Ishikawa (cell line): ENCODE data around the gene EHD1.

Experiments
- RAD21 ChIP-seq: IDR thresholded peaks from 2 replicates; pipeline ENCODE4 v1.6.1; 2012; ENCODE audit warnings: low read depth
- TCF12 ChIP-seq: IDR thresholded peaks from 2 replicates; pipeline ENCODE4 v1.6.1; 2012; ENCODE audit warnings: low read depth

DNA sequence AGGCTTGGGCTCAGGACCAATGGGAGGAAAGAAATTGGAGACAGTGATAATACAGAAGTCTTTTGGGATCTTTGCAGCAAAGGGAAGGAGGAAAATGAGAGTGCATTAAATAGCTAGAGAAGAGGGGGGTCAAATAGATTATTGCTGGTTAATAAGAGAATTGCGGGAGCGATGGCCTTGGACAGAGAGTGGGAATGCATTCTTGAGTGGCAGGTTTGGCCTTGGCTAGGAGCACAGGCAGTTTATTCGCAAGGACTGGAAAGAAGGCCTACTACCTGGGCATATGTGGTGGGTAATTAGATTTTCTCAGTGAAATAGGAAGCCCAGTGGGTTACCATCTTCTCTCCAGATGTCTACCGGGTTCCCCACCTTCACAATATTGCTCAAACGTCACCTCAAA, 64.6 kb downstream of the EHD1 start:
- no peak for TF ChIP-seq RAD21
- no peak for TF ChIP-seq TCF12
